K562 (cell line): ENCODE data around the gene CDADC1. TPM values are rescaled to one million over a fixed set of nuclear protein-coding genes. Genes with fewer than 3 reads are reported as not detected.

Experiments
- ATAC-seq: fragments of 200-7000 bp; cut with Tn5 transposase; 3 replicates; pipeline ENCODE4 v1.9.1; 2020; ENCODE audit warnings: moderate library complexity
- BruUV-seq: library from RNA; stranded (reverse); fragments of 400-500 nt; replicated peaks from 2 replicates; lab custom pipeline; 2021; lab: Mats Ljungman, UMichigan
- CTCF ChIA-PET: fragments of 300-600 bp; formaldehyde crosslinking; extraction: SDS; loops from one replicate; lab custom pipeline; 2021; ENCODE audit warnings: low intra/inter-chr PET ratio; lab: Yijun Ruan, JAX
- POLR2A ChIA-PET: fragments of 300-600, 350-650 bp; sonication (Branson Sonifier 250); formaldehyde crosslinking; extraction: SDS; loops from one replicate; lab custom pipeline; 2021; ENCODE audit warnings: antibody characterized with exemption, inconsistent platforms; lab: Yijun Ruan, JAX
- DNase-seq, 4 experiments: peaks; one replicate each; pipeline versions ENCODE4 v3.0.0 to v3.0.0-alpha.2; 2011 to 2018; ENCODE audit warnings: low spot score in 3 of 4, mixed read lengths in 3 of 4; ENCODE audit errors: extremely low read depth in 1 of 4
- FAIRE-seq: peaks from 2 replicates; lab custom pipeline; 2011; peaks lifted over from hg19 to GRCh38; lab: Jason Lieb, UNC
- H2AFZ ChIP-seq: 2 replicates; pipeline ENCODE4 v1.6.0; 2011; ENCODE audit warnings: low read depth, low read length, control low read depth, inconsistent platforms
- H3K27ac ChIP-seq: fragments of 200-600 bp; 3 replicates; pipeline ENCODE4 v1.8.0; 2011; ENCODE audit warnings: low read depth, mild to moderate bottlenecking, control low read depth, inconsistent platforms, low read length, moderate library complexity, mixed read lengths; ENCODE audit errors: extremely low read depth
- H3K27me3 ChIP-seq, 2 experiments: fragments of 300-600 bp in 1 of 2; 2 replicates in 1 of 2; 3 replicates in 1 of 2; pipeline versions ENCODE4 v1.6.0 to v1.8.0; 2011; ENCODE audit warnings: inconsistent platforms in 2 of 2, low read length in 2 of 2, mild to moderate bottlenecking in 1 of 2, mixed read lengths in 1 of 2, moderate library complexity in 1 of 2; ENCODE audit not compliant: control insufficient read depth in 2 of 2, insufficient read depth in 2 of 2
- H3K36me3 ChIP-seq: fragments of 300-600 bp; 3 replicates; pipeline ENCODE4 v1.8.0; 2011; ENCODE audit warnings: mild to moderate bottlenecking, low read length, inconsistent platforms; ENCODE audit not compliant: control insufficient read depth, insufficient read depth
- H3K4me1 ChIP-seq, 2 experiments: fragments of 200-600 bp in 1 of 2; replicated peaks in 1 of 2; 2 replicates in 1 of 2; 3 replicates in 1 of 2; pipeline versions ENCODE4 v1.5.1 to v1.8.0; 2011; ENCODE audit warnings: inconsistent platforms in 2 of 2, low read length in 2 of 2, mild to moderate bottlenecking in 1 of 2, mixed read lengths in 1 of 2, moderate library complexity in 1 of 2; ENCODE audit not compliant: control insufficient read depth in 2 of 2, insufficient read depth in 2 of 2
- H3K4me2 ChIP-seq: 2 replicates; pipeline ENCODE4 v1.6.1; 2011; ENCODE audit warnings: low read length, control low read depth, inconsistent platforms, mixed read lengths; ENCODE audit not compliant: insufficient read depth
- H3K4me3 ChIP-seq: fragments of 200-600 bp; sonication (generic), shearing (Covaris generic); 2 replicates; pipeline ENCODE4 v1.5.1; 2016; ENCODE audit warnings: control low read depth, inconsistent platforms
- H3K79me2 ChIP-seq: fragments of 200-600 bp; 3 replicates; pipeline ENCODE4 v1.8.0; 2011; ENCODE audit warnings: low read length, inconsistent platforms; ENCODE audit not compliant: control insufficient read depth, insufficient read depth
- H3K9ac ChIP-seq, 2 experiments: 2 replicates each; pipeline versions ENCODE4 v1.6.0 to v1.6.1; 2011; ENCODE audit warnings: low read depth in 2 of 2, low read length in 2 of 2, control low read depth in 1 of 2, inconsistent platforms in 1 of 2, mild to moderate bottlenecking in 1 of 2, mixed read lengths in 1 of 2; ENCODE audit not compliant: insufficient read depth in 1 of 2
- H3K9me1 ChIP-seq: one replicate; pipeline ENCODE4 v1.6.0; 2011; ENCODE audit warnings: inconsistent platforms, mild to moderate bottlenecking, low read length, moderate library complexity; ENCODE audit not compliant: control insufficient read depth, insufficient read depth
- H3K9me3 ChIP-seq: replicated peaks from 2 replicates; pipeline ENCODE4 v1.5.1; 2011; ENCODE audit warnings: low read depth, low read length, inconsistent platforms; ENCODE audit not compliant: control insufficient read depth, insufficient read depth
- H4K20me1 ChIP-seq: replicated peaks from 2 replicates; pipeline ENCODE4 v1.6.1; 2011; ENCODE audit warnings: low read length, inconsistent platforms, mixed read lengths; ENCODE audit not compliant: control insufficient read depth, insufficient read depth
- BRD4 ChIP-seq: fragments of 200-600 bp; sonication (generic); IDR thresholded peaks from 2 replicates; pipeline ENCODE4 v1.6.1; 2017; ENCODE audit warnings: inconsistent platforms
- EHMT2 ChIP-seq: fragments of 450-650 bp; IDR thresholded peaks from 2 replicates; pipeline ENCODE4 v1.6.1; 2018; ENCODE audit warnings: antibody characterized with exemption
- ETV5 ChIP-seq: sonication (generic); formaldehyde crosslinking; IDR thresholded peaks from 2 replicates; pipeline ENCODE4 v1.4.0; 2020; ENCODE audit warnings: low read depth, mild to moderate bottlenecking, missing genetic modification reagents
- FIP1L1 ChIP-seq: fragments of 200-400 bp; formaldehyde crosslinking; IDR thresholded peaks from 2 replicates; pipeline ENCODE4 v1.6.1; 2018; ENCODE audit warnings: mild to moderate bottlenecking, low read depth, low read length; ENCODE audit not compliant: poor library complexity, severe bottlenecking
- GATA2 ChIP-seq: sonication (generic); formaldehyde crosslinking; IDR thresholded peaks from 2 replicates; pipeline ENCODE4 v1.4.0; 2020; ENCODE audit warnings: mild to moderate bottlenecking, missing genetic modification reagents
- HMGN3 ChIP-seq: IDR thresholded peaks from 2 replicates; pipeline ENCODE4 v1.6.1; 2011; ENCODE audit warnings: borderline replicate concordance, low read depth, mild to moderate bottlenecking, mixed read lengths, low read length; ENCODE audit not compliant: insufficient read length; ENCODE audit errors: extremely low read depth
- KAT7 ChIP-seq: sonication (generic); formaldehyde crosslinking; IDR thresholded peaks from 2 replicates; pipeline ENCODE4 v1.8.0; 2022; ENCODE audit warnings: missing genetic modification reagents, mild to moderate bottlenecking, borderline replicate concordance
- MAZ ChIP-seq, 2 experiments: fragments of 450-650 bp in 1 of 2; sonication (generic) in 1 of 2; formaldehyde crosslinking; IDR thresholded peaks in 1 of 2; conservative IDR thresholded peaks in 1 of 2; 2 replicates each; pipeline versions ENCODE4 v1.4.0 to v1.5.0; 2020; ENCODE audit warnings: mild to moderate bottlenecking in 1 of 2, missing genetic modification reagents in 1 of 2
- MED1 ChIP-seq: sonication (generic); formaldehyde crosslinking; IDR thresholded peaks from 2 replicates; pipeline ENCODE4 v1.8.1; 2023; ENCODE audit warnings: missing genetic modification reagents, borderline replicate concordance
- OTX1 ChIP-seq: fragments of 450-650 bp; formaldehyde crosslinking; IDR thresholded peaks from 2 replicates; pipeline ENCODE4 v1.4.0; 2022; ENCODE audit warnings: mild to moderate bottlenecking
- POU5F1 ChIP-seq: fragments of 150-350 bp; IDR thresholded peaks from 2 replicates; pipeline ENCODE4 v1.6.1; 2014; ENCODE audit warnings: borderline replicate concordance, low read length, low read depth, mild to moderate bottlenecking; ENCODE audit not compliant: partially characterized antibody
- RBM15 ChIP-seq: fragments of 200-400 bp; formaldehyde crosslinking; IDR thresholded peaks from 2 replicates; pipeline ENCODE4 v1.6.1; 2018; ENCODE audit warnings: mild to moderate bottlenecking, low read length, moderate library complexity; ENCODE audit not compliant: insufficient read depth
- TEAD1 ChIP-seq, 2 experiments: fragments of 450-650 bp in 1 of 2; sonication (generic) in 1 of 2; formaldehyde crosslinking; IDR thresholded peaks; 2 replicates each; pipeline versions ENCODE4 v1.4.0 to v1.8.0; 2020 to 2022; ENCODE audit warnings: mild to moderate bottlenecking in 2 of 2, missing genetic modification reagents in 1 of 2
- ZNF766 ChIP-seq: fragments of 200-800 bp; sonication (Bioruptor generic); conservative IDR thresholded peaks from 2 replicates; pipeline ENCODE4 v1.6.1; 2016; ENCODE audit warnings: missing genetic modification characterization, missing compliant biosample characterization
- ZNF79 ChIP-seq: fragments of 250-450 bp; sonication (Bioruptor Pico); IDR thresholded peaks from 2 replicates; pipeline ENCODE4 v1.4.0; 2020; ENCODE audit warnings: low read depth, mild to moderate bottlenecking, moderate library complexity
- ZNF830 ChIP-seq: fragments of 250-450 bp; sonication (Bioruptor Pico); IDR thresholded peaks from 2 replicates; pipeline ENCODE4 v1.5.0; 2021; ENCODE audit warnings: mild to moderate bottlenecking
- WGBS: fragments of 100-300 bp; shearing (Covaris generic); methylation state at CpG from one replicate; pipeline ENCODE4 v1.1.6; 2016; ENCODE audit warnings: low coverage, mixed read lengths; ENCODE audit not compliant: insufficient coverage; ENCODE audit errors: missing lambda C conversion rate; 5-methylcytosine and 5-hydroxymethylcytosine counted together
- in situ Hi-C: fragments of 300-500 bp; cut with MboI; formaldehyde crosslinking; loops from 4 replicates; pipeline ENCODE4 v1.15.0; 2018; ENCODE audit warnings: inconsistent platforms, mixed read lengths
- intact Hi-C: fragments of 100-400 bp; cut with micrococcal nuclease; formaldehyde crosslinking; loops from 2 replicates; pipeline ENCODE4 v1.14.2; 2022
- polyA plus RNA-seq, 8 experiments: library from polyadenylated mRNA; depleted of rRNA in 4 of 8; stranded (reverse) in 5 of 8; unstranded in 3 of 8; fragments of >200 nt; fragmentation: Nextera tagmentation in 2 of 8; fragmentation: Illumina TruSeq in 1 of 8; extraction: Ambion mirVana in 2 of 8; extraction: Trizol in 1 of 8; gene quantifications; 2 replicates each; pipeline versions ENCODE4 v1.2.1 to v1.2.3, GENCODE V29; 2011 to 2014; ENCODE audit warnings: inconsistent platforms in 1 of 8, missing spikeins in 1 of 8
- total RNA-seq, 7 experiments: library from RNA; depleted of rRNA in 6 of 7; stranded (reverse); fragments of >200 nt in 6 of 7; fragmentation: Illumina TruSeq in 2 of 7; extraction: Trizol in 2 of 7; gene quantifications; 2 replicates each; pipeline versions ENCODE4 v1.2.1 to v1.2.3, GENCODE V29; 2011 to 2021; ENCODE audit warnings: low replicate concordance in 1 of 7
- TF ChIP-seq, protein P1 (sequence below): fragments of 450-650 bp; IDR thresholded peaks from 2 replicates; pipeline ENCODE4 v1.7.0; 2016; ENCODE audit warnings: borderline replicate concordance
- TF ChIP-seq, protein P2 (sequence below): fragments of 450-650 bp; conservative IDR thresholded peaks from 2 replicates; pipeline ENCODE4 v1.6.1; 2016; ENCODE audit warnings: missing genetic modification characterization, low read depth, mild to moderate bottlenecking, control low read depth, missing compliant biosample characterization

The CDADC1 gene
- total and polyA plus RNA-seq, 9 of the 15 experiments (the other 6 are each of a cell fraction or from before 2014, with no cell fraction given), result 4.1 to 11.8 (median 6.3) TPM

DNA sequence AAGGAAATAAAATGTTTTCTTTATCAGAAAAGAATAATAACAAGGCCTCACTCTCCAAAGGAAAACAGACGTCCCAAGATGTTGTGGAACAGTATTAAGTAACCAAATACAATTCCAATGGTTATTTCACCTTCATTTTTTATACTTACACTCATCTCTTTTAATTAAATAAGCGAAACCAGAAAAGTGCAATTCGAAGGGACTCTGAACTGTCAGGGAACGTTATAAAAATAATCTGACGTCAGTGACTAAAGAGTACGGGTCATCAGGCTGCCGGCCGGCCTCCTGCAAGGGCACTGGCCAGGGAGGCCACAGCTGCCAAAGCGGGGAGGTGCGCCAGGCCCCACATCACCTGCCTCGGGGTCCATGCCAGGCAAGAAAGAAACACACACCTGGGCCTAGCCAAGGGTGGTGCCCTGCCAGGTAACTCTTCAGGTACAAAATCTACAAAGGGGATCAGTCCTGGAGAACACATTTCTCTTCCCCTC, 61.2 kb downstream of the CDADC1 start:
- no TSS peak for BruUV-seq
- Histone ChIP-seq H2AFZ (no peak overlapping the region), H3K9ac (no peak overlapping the region), H3K79me2 (no peaks in the 10 kb centered on the region), H3K4me1 (peaks cover 6 to 7% of the 10 kb centered on the region in 2 experiments; a peak in 4 of 5 replicates), H3K36me3 (no peaks in the 10 kb centered on the region), H3K9me3 (no peaks in the 10 kb centered on the region), H3K27me3 (no peaks in the 10 kb centered on the region), H3K4me2 (no peak overlapping the region), H3K9me1 (no peaks in the 10 kb centered on the region), H3K27ac (no peak overlapping the region), H3K4me3 (no peak overlapping the region), H4K20me1 (no peaks in the 10 kb centered on the region)
- intact Hi-C loops (no loop called here), in situ Hi-C loops (loop anchor here (5.0 to 10.0 kb wide), 2 partner anchors 126 to 303 kb away; no protein-coding TSS in a partner anchor)
- no peak for ATAC-seq
- 76% methylated on average over 8 of the region's 11 CpGs for WGBS
- ChIA-PET POLR2A (no interaction called here), CTCF (no interaction called here)
- DNase-seq, result no peak
- TF ChIP-seq BRD4 (no peak), HMGN3 (no peak), OTX1 (CRISPR knock-in tag) (no peak), ZNF766 (no peak), EHMT2 (no peak), ZNF830 (CRISPR knock-in tag) (no peak), MAZ (CRISPR knock-in tag; conservative IDR thresholded peaks at IDR 0.05 in 1 of 2, IDR thresholded peaks at IDR 0.05 in 1 of 2) (no peak), MED1 (CRISPR knock-in tag) (no peak), ZNF79 (CRISPR knock-in tag) (no peak), POU5F1 (no peak), ETV5 (CRISPR knock-in tag) (no peak), TEAD1 (CRISPR knock-in tag; IDR thresholded peaks at IDR 0.05) (no peak), RBM15 (no peak), GATA2 (no peak), KAT7 (CRISPR knock-in tag) (no peak), FIP1L1 (no peak)
- TF ChIP-seq, protein P1, sequence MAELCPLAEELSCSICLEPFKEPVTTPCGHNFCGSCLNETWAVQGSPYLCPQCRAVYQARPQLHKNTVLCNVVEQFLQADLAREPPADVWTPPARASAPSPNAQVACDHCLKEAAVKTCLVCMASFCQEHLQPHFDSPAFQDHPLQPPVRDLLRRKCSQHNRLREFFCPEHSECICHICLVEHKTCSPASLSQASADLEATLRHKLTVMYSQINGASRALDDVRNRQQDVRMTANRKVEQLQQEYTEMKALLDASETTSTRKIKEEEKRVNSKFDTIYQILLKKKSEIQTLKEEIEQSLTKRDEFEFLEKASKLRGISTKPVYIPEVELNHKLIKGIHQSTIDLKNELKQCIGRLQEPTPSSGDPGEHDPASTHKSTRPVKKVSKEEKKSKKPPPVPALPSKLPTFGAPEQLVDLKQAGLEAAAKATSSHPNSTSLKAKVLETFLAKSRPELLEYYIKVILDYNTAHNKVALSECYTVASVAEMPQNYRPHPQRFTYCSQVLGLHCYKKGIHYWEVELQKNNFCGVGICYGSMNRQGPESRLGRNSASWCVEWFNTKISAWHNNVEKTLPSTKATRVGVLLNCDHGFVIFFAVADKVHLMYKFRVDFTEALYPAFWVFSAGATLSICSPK, result no peak
- TF ChIP-seq, protein P2, sequence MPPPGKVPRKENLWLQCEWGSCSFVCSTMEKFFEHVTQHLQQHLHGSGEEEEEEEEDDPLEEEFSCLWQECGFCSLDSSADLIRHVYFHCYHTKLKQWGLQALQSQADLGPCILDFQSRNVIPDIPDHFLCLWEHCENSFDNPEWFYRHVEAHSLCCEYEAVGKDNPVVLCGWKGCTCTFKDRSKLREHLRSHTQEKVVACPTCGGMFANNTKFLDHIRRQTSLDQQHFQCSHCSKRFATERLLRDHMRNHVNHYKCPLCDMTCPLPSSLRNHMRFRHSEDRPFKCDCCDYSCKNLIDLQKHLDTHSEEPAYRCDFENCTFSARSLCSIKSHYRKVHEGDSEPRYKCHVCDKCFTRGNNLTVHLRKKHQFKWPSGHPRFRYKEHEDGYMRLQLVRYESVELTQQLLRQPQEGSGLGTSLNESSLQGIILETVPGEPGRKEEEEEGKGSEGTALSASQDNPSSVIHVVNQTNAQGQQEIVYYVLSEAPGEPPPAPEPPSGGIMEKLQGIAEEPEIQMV (tag), result no peak
- FAIRE-seq, result no peak
